T-helper 1 cell treated with Interleukin-12 subunit alpha and Interleukin-12 subunit beta and Interleukin-4 antibody, amounts not matched to agents 30 μg/mL and 1 μg/mL, for 36 hours (primary cell): ENCODE results near the gene ETS1.

Experiments used
- H3K27ac Mint-ChIP-seq: one replicate; pipeline ENCODE4 v1.8.0; 2021; ENCODE audit warnings: mild to moderate bottlenecking, mixed read lengths
- H3K27me3 Mint-ChIP-seq: one replicate; pipeline ENCODE4 v1.8.0; 2021; ENCODE audit warnings: low read depth, mixed read lengths
- H3K36me3 Mint-ChIP-seq: one replicate; pipeline ENCODE4 v1.8.0; 2021; ENCODE audit warnings: low read depth, mixed read lengths
- H3K4me1 Mint-ChIP-seq: one replicate; pipeline ENCODE4 v1.8.0; 2021; ENCODE audit warnings: low read depth, mixed read lengths
- H3K4me3 Mint-ChIP-seq: one replicate; pipeline ENCODE4 v1.8.0; 2021; ENCODE audit warnings: mild to moderate bottlenecking, moderate library complexity, mixed read lengths
- H3K9me3 Mint-ChIP-seq: one replicate; pipeline ENCODE4 v1.8.0; 2021; ENCODE audit warnings: mixed read lengths

The ETS1 gene

DNA sequence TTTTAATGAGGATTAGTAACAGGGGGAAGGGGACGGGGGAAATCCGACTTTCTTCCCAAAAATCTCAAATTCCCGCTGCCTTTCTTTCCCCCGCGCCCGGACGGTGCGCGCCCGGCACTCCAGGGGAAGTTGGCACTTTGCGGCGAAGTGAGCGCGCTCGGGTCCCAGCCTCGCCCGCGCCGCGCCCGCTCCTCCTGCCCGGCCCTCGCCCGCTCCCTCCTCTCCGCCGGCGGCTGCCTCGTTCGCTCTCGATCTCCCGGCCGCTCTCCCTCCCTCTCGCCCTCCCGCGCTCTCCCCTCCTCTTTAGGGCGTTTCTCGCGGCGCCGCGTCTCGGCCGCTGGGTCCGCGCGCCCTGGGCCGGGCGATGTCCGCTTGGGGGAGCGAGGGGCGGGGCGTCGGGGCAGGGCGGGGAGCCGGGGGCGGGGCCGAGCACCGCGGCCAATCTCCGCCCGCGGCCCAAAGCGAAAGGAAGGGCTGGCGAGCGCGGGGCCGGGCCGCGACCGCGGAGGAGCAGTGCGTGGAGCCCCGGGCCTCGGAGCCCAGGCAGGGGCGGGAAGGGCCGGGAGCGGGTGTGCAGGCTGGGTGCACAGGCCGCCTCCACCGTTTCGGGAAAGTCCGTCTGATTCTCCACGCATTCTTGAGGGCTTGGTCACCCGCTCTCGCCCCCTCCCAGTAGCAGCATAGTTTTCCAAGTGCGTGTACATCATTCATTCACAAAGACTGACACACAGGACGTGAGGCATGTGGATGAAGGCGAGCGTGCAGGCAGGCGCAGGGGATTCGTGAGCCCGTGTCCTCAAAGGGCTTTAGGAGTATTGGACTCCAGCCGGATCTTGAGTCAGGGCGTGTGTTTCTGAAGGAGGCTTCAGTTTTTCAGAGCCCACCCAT, 65.1 kb downstream of the ETS1 start:
- H3K27me3 Mint-ChIP-seq = no peaks in the 10 kb centered on the region
- H3K4me3 Mint-ChIP-seq = peak overlapping the region; percentile 98
- no peaks in the 10 kb centered on the region for H3K9me3 Mint-ChIP-seq
- peaks cover 44% of the 10 kb centered on the region for H3K4me1 Mint-ChIP-seq
- H3K36me3 Mint-ChIP-seq = peaks cover 40% of the 10 kb centered on the region
- H3K27ac Mint-ChIP-seq = peak overlapping the region; percentile 96

DNA sequence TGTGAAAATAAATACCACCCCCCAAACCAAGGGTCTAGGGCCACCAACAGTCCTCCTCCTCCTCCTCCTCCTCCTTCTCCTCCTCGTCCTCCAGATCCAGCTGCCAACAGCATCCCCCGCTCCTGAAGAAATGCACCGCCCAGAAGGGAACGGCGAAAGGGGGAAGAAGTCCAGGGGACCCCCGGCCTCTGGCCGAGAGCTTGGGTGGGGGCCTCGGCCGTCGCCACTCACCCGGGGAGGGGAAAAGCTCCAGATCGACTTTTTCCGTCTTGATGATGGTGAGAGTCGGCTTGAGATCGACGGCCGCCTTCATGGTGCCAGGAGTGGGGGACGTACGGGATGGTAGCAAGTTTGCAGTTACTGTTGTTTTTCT, 65.7 kb downstream of the ETS1 start:
- Mint-ChIP-seq H3K4me3 (peak overlapping the region; percentile 98), H3K4me1 (peaks cover 40% of the 10 kb centered on the region), H3K27me3 (no peaks in the 10 kb centered on the region), H3K9me3 (no peaks in the 10 kb centered on the region), H3K27ac (peak overlapping the region; percentile 91), H3K36me3 (peaks cover 46% of the 10 kb centered on the region)

DNA sequence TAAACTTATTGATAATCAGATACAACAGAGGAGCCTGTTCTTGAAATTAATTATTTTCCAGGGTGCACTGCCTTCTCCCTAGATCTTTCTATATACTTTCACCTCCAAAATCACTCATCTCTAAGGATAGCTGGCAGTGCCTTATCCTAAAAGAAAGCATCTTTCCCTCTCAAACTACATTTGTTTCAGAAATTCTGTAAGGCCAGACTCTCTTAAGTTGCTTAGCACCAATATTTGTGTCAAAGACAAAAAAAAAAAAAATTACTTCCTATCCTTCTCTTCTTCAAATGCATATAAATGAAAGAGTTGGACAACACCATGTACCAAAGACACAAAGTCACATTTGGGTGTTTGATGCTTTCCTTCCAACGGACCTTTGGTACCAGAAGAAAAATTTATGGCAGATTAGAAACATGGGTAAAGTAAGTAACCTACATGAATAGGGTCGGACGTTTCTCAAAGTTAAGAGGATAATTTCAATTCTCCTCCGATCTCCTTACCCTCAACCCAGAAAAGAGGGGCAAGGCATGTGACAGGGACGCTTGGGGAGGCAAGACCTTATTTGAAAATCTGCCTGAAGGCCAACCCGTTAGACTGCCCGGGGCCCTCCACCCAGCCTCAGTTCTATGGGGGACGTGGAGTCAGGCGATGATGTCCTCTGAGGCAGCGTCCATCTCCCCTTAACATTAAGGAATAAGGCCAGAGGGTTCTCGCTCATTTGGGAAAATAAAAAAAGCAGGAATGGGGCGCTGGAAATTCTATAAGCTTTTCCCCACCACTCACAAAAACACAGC, 66.3 kb downstream of the ETS1 start:
- Mint-ChIP-seq H3K36me3 (peaks cover 52% of the 10 kb centered on the region), H3K4me1 (peaks cover 39% of the 10 kb centered on the region), H3K27me3 (no peaks in the 10 kb centered on the region), H3K4me3 (peak overlapping the region; percentile 98), H3K9me3 (no peaks in the 10 kb centered on the region), H3K27ac (peak overlapping the region; percentile 91)

DNA sequence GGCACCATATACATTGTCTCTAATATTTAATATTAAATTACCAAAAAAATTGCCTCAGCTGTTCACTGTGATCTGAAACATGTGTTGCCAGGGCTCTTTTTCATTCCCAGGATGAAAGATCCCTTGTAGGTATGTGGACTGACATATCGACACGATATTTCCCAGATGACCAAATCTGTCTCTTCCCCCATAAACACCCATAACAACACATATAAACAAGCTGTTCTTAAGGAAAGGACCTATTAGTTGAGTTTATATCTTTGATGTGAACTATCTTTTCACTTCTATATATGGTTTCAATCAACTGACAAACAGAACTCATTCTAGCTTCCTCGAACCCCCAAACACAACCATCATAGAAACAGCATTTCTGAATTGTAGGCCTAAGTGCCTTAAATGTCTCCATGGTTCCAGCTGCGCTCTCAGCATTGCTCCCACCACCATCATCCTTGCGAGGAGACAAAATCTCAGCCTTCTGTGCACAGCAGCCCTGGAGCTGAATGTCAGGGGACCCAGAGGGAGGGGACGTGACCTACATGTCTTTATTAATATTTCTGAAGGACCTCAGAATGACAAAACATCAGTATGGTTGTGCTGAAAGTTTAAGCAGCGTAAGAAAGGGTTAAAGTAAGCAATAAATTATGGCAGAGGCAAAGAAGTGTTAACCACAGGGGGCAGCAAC, 67.0 kb downstream of the ETS1 start:
- no peaks in the 10 kb centered on the region for H3K27me3 Mint-ChIP-seq
- no peaks in the 10 kb centered on the region for H3K9me3 Mint-ChIP-seq
- peak overlapping the region; percentile 98 for H3K4me3 Mint-ChIP-seq
- H3K36me3 Mint-ChIP-seq = peaks cover 59% of the 10 kb centered on the region
- H3K4me1 Mint-ChIP-seq = peaks cover 39% of the 10 kb centered on the region
- H3K27ac Mint-ChIP-seq = peak overlapping the region; percentile 91

DNA sequence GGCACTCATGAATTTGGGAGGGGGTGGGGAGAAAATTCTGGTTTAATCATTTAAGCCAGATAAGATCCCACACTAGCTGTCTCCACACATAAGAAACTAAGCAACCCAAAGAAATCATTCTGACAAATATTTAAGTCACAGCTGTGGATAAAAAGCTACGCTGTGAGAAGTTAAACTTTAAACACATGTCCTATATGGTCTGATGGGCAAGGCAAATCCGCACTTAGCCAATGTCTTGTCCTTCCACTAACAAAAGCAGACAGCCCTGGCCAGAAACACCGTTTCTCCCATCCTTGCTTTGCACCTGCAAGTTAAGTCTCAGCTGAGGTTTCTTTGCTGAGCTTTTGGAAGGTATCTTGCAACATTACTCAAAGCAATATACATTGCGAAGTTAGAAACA, 68.0 kb downstream of the ETS1 start:
- Mint-ChIP-seq H3K27me3 (no peaks in the 10 kb centered on the region), H3K4me1 (peaks cover 42% of the 10 kb centered on the region), H3K36me3 (peaks cover 68% of the 10 kb centered on the region), H3K4me3 (peak overlapping the region; percentile 98), H3K27ac (peak overlapping the region; percentile 91), H3K9me3 (no peaks in the 10 kb centered on the region)

GRCh38 chr11:128518493-128519207, 68.7 kb downstream of the ETS1 start:
- Mint-ChIP-seq H3K27ac (peak overlapping the region; percentile 91), H3K4me3 (peak overlapping the region; percentile 98), H3K36me3 (peaks cover 74% of the 10 kb centered on the region), H3K9me3 (no peaks in the 10 kb centered on the region), H3K27me3 (no peaks in the 10 kb centered on the region), H3K4me1 (peaks cover 44% of the 10 kb centered on the region)

DNA sequence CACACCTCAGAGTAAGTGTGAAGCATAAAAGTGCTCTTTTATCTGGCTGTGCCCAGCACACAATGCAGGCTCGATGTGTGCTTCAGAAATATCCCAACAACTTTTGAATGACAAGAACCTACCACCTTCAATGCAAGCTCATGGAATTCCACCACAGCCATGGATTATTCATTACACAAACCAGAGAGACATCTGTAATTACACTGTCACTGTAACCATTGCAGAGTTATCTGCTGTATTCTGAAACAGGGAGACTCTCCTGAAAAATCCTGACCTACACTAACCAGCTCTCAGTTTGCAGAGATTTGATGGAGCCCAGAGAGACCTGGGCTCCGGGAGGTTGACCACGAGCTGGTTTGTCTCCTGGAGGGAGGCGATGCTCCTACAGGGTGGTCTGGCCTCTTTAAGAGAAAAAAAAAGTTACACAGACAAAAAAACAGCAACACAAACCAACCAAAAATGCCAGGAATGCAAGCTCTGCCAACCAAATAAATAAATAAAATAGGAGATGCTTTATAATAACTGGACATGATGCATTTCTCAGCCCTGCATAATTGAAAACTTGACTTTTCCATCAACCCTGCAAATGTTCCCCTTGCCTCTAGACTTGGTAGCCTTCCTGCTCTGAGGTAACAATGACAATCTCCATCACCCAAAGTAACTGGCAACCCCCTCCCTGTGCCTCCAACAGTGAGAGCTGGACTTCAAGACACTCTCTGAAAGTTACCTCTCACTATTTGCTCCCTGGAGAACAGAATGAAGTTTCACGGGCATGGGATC, 69.7 kb downstream of the ETS1 start:
- peaks cover 48% of the 10 kb centered on the region for H3K4me1 Mint-ChIP-seq
- H3K9me3 Mint-ChIP-seq = no peaks in the 10 kb centered on the region
- H3K27me3 Mint-ChIP-seq = no peaks in the 10 kb centered on the region
- H3K4me3 Mint-ChIP-seq = peak overlapping the region; percentile 98
- peak overlapping the region; percentile 91 for H3K27ac Mint-ChIP-seq
- H3K36me3 Mint-ChIP-seq = peaks cover 84% of the 10 kb centered on the region

DNA sequence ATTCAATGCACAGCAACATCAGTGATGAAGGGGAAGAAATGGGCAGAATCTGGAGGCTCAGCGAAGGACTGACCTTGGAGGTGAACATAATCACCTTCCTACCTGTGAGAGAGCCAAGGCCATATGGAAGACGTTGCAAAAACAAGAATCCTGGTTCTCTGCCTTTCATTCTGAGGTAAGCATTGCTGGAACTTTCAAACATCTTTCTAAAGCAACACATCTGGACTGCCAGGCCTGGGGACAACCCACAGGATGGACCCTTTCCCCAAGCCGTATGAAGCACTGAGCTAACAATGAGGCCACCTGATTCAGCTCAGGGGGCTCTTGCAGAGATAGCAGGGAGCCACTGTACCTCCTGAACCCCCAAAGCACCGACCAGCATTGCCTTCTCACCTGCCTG, 70.5 kb downstream of the ETS1 start:
- H3K27me3 Mint-ChIP-seq = no peaks in the 10 kb centered on the region
- peaks cover 56% of the 10 kb centered on the region for H3K4me1 Mint-ChIP-seq
- H3K27ac Mint-ChIP-seq = peak overlapping the region; percentile 91
- H3K36me3 Mint-ChIP-seq = peaks cover 92% of the 10 kb centered on the region
- H3K9me3 Mint-ChIP-seq = no peaks in the 10 kb centered on the region
- peak overlapping the region; percentile 98 for H3K4me3 Mint-ChIP-seq

DNA sequence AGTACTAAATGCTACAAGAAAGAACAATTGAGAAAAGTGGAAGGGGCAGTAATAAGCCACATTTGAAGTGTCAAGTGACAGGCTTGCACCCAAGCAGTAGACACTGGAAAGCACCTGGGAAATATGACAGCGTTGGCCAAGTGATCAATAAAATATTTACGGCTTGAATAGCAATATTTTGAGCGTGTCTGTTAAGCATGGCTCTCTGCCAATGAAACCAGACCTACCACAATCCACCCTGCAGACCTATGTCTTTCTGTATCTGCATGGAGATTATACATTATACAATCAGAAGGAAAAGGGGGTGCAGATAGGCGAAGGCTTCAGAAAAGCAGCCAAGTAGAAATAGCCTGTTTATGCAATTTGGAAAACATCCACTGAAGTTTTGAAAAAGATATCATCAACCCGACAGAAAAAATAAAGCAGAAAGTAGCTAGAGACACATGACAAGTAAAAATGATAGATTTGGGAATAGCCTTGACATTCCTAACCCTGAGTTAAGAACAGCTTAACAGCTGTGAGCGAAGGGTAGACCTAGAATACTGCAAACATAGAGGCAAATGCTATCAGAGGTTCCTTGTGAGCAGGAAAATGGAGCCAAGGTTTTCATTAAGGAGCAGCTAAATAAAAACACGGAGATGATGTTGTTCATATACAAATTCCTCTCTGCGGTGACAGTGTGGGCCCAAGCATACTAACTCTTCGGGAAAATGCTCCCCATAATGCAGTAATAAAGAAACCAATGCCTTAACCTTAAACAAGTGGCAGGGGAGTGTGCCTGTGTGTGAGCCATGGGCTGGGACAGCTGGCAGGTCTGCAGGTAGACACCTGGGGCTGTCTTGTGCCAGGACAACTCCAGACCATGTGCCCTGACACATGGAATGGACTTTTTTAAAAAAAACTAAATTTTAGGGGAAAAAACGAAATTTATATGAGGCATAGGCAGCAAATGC, 71.3 kb downstream of the ETS1 start:
- Mint-ChIP-seq H3K4me3 (peak overlapping the region; percentile 98), H3K27me3 (no peaks in the 10 kb centered on the region)

DNA sequence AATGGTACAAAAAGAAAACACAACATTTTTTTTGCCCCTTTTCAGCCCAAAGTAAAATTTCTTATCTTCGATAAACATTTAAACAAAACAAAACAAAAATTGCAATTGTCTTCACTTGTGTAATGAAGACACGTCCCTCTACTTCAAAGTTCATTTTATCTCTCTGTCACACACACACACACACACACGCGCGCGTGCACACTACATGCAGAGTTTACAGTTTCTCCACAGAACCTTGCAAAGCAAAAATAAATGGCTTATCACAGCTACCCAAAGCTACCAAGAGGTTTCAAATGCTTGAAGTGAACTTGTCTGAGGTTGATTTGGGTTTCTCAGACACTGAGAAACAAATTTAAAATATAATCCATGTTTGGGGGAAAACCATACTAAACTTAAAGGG, 72.3 kb downstream of the ETS1 start:
- H3K9me3 Mint-ChIP-seq = no peaks in the 10 kb centered on the region
- peak overlapping the region; percentile 91 for H3K27ac Mint-ChIP-seq
- H3K36me3 Mint-ChIP-seq = peaks cover 92% of the 10 kb centered on the region
- H3K4me1 Mint-ChIP-seq = peaks cover 73% of the 10 kb centered on the region
- H3K4me3 Mint-ChIP-seq = peak overlapping the region; percentile 98
- H3K27me3 Mint-ChIP-seq = no peaks in the 10 kb centered on the region

More for the DNA sequence above, 71.3 kb downstream of the ETS1 start:
- Mint-ChIP-seq H3K4me1 (peaks cover 63% of the 10 kb centered on the region), H3K36me3 (peaks cover 95% of the 10 kb centered on the region), H3K27ac (peak overlapping the region; percentile 91), H3K9me3 (no peaks in the 10 kb centered on the region)

DNA sequence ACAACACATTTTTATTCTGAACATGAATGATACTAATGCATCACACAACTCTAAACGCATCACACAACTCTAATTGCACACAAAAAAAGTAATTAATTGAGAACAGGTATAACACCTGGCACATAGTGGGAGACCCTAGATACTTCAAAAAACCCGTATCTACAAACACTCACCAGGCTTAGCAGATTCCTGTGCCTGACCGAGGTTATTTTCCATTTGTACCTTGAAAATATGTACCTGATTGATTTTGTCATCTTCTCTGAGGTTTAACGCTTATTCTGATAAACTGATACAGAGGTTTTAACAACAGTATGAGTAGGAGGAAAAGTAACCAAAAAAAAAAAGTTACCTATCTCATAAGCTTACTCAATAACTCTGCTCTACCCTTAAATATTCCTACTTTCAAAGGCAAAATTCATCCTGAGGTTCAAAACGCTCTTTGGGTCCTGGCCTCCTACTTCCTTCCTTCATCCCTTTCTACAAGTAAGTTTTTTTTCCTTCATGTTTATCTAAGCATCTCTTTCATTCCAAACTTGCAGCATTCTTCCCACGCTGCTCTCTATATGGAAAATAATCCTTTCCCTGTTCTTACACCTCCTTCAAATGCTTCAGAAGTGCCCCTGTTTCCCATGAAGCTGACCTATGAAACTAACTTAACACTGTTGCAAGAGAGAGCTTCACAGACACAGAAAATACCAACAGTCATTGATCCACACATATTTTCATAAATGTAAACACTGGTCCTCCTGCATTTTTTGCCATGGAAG, 73.3 kb downstream of the ETS1 start:
- H3K36me3 Mint-ChIP-seq = peaks cover 92% of the 10 kb centered on the region
- no peaks in the 10 kb centered on the region for H3K27me3 Mint-ChIP-seq
- peak overlapping the region; percentile 98 for H3K4me3 Mint-ChIP-seq
- peaks cover 83% of the 10 kb centered on the region for H3K4me1 Mint-ChIP-seq
- H3K27ac Mint-ChIP-seq = peak overlapping the region; percentile 91
- H3K9me3 Mint-ChIP-seq = no peaks in the 10 kb centered on the region

GRCh38 chr11:128512474-128512996, 74.8 kb downstream of the ETS1 start:
- Mint-ChIP-seq H3K4me1 (peaks cover 85% of the 10 kb centered on the region), H3K27me3 (no peaks in the 10 kb centered on the region), H3K36me3 (peaks cover 86% of the 10 kb centered on the region), H3K27ac (peak overlapping the region; percentile 85), H3K4me3 (peak overlapping the region; percentile 98), H3K9me3 (no peaks in the 10 kb centered on the region)
